GM12891 (cell line): ENCODE results near the gene CTAGE1.

Experiments
- POLR2A ChIP-seq: IDR thresholded peaks from 2 replicates; pipeline ENCODE4 v1.6.1; 2011; ENCODE audit warnings: low read depth, low read length, control low read depth
- POU2F2 ChIP-seq: IDR thresholded peaks from 2 replicates; pipeline ENCODE4 v1.6.1; 2011; ENCODE audit warnings: low read depth, mild to moderate bottlenecking, control low read depth, low read length, moderate library complexity
- SPI1 ChIP-seq: IDR thresholded peaks from 2 replicates; pipeline ENCODE4 v1.6.1; 2011; ENCODE audit warnings: low read depth, low read length, control low read depth

DNA sequence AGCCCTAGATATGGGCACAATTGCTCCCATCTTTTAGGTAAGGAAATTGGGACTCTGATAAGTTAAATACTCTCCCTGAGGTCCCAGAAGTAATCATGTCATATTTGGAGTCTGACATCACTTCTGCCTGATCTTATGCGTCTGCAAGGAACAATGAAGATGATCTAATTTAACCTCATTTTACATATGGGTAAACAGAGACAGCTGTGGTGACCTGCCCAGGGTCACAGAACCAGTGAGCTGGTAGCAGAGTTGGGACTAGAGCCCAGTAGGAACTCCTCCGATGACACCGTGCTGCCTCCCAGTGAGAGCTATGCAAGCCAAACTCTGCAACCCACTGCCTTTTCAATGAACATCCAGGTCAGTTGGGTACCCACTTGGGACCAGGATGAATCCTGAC lies 17.8 kb downstream of the CTAGE1 start:
- TF ChIP-seq SPI1: no peak
- TF ChIP-seq POU2F2: no peak
- TF ChIP-seq POLR2A: no peak
